ENCODE data around the gene TCF23. TPM values are rescaled to one million over a fixed set of nuclear protein-coding genes. Genes with fewer than 3 reads are reported as not detected.

The TCF23 gene
- total and polyA plus RNA-seq, 2 of the 8 experiments (the other 6 are each of a cell fraction or from before 2014, with no cell fraction given), result 0.02 TPM; not detected in 1

DNA sequence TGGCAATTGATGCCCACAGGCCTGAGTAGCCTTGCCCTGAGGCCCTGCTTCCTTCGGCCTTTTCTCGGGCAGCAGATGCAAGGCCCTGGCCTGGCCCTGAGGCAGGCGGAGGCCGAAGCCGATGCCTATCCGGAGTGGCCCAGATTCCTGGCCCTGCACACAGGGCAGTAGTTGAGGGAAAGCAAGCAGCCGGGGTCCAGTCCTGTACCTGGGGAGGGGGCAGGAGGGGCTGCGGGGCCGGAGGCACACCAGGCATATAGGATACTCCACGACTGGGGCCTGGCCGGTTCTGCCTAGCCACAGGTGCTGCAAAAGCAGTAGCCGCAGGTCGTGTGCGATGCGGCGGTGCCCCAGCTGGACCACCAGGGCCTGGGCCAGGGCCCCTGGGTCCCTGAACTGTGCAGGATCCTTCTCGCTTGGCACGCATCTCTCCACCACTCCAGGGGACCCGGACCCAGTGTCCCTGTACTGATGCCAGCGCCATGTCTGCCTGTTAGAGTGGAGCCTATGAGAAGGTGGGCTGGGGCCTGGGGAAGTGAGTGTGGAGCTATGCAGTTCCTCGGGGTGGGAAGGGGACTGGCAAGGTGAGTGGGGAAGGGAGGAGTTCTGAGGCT, 11.4 kb upstream of the TCF23 start:
- CTCF ChIA-PET (ENCODE audit: partially characterized antibody), result interaction anchor here (0.7 to 3.7 kb wide), 8 partner anchors 13 to 128 kb away, joined by 3 to 11 read pairs (median 4); partner anchors contain the start of gene ABHD1
- TF ChIP-seq ATF3 (IDR thresholded peaks at IDR 0.05; ENCODE audit: insufficient read depth, low read depth, low read length), result no peak
- TF ChIP-seq MAX (IDR thresholded peaks at IDR 0.05), result no peak
- TF ChIP-seq RNF2 (IDR thresholded peaks at IDR 0.05; ENCODE audit: borderline replicate concordance, low read depth, low read length, missing control alignments, poor library complexity, severe bottlenecking), result no peak
- no peak for TF ChIP-seq EGR1 (IDR thresholded peaks at IDR 0.05; ENCODE audit: borderline replicate concordance, low read depth, low read length)
- TF ChIP-seq SP2 (IDR thresholded peaks at IDR 0.05; ENCODE audit: low read length), result no peak
- TF ChIP-seq TEAD4 (IDR thresholded peaks at IDR 0.05; ENCODE audit: low read depth, low read length), result no peak
- TF ChIP-seq RBBP5 (IDR thresholded peaks at IDR 0.05; ENCODE audit: borderline replicate concordance, low read depth, low read length), result no peak
- no peak for TF ChIP-seq BCL11A (IDR thresholded peaks at IDR 0.05; ENCODE audit: low read depth in 2 of 2, low read length in 2 of 2)
- no peak for TF ChIP-seq MAFK (IDR thresholded peaks at IDR 0.05; ENCODE audit: low read depth, low read length)
- TF ChIP-seq KDM5A (IDR thresholded peaks at IDR 0.05; ENCODE audit: low read length), result no peak
- no peak for TF ChIP-seq RAD21 (IDR thresholded peaks at IDR 0.05 in 1 of 2, conservative IDR thresholded peaks at IDR 0.05 in 1 of 2; ENCODE audit: low read depth in 2 of 2, low read length in 2 of 2)
- WGBS, 2 experiments (ENCODE audit: extremely low coverage in 1 of 2, insufficient coverage in 1 of 2, insufficient read length in 1 of 2, insufficient replicate concordance in 2 of 2, low coverage in 1 of 2, low lambda C conversion rate in 2 of 2, missing lambda C conversion rate in 1 of 2), result 95% methylated on average over 21 of the region's 21 CpGs; no CpG with 5 or more reads in 1 of the 2 experiments

More for the DNA sequence above, 11.4 kb upstream of the TCF23 start:
- no peak overlapping the region for H3K23ac ChIP-seq (ENCODE audit: insufficient read length)
- H2AK5ac ChIP-seq (ENCODE audit: low read depth, low read length), result no peak overlapping the region
- peaks cover 0 to 15% of the 10 kb centered on the region in 2 experiments; a peak in 2 of 4 replicates for H3K79me2 ChIP-seq (ENCODE audit: control insufficient read depth in 1 of 2, insufficient read depth in 2 of 2, low read length in 2 of 2)
- no peak overlapping the region for H4K91ac ChIP-seq (replicated peaks; ENCODE audit: insufficient read length, low read length)
- H3K9me3 ChIP-seq (ENCODE audit: insufficient read depth in 2 of 2, low read depth in 1 of 2, low read length in 1 of 2), result no peaks in the 10 kb centered on the region
- H3K36me3 ChIP-seq (ENCODE audit: control insufficient read depth in 2 of 4, insufficient read depth in 4 of 4, low read length in 3 of 4), result no peaks in the 10 kb centered on the region; a peak in 2 of 8 replicates
- no peak overlapping the region for H2BK12ac ChIP-seq (ENCODE audit: low read depth, low read length)
- no peak overlapping the region for H2BK15ac ChIP-seq (ENCODE audit: low read length)
- peak overlapping the region; percentile 71 for H4K8ac ChIP-seq (ENCODE audit: extremely low read depth, insufficient read depth, low read length)
- no peak overlapping the region for H3K14ac ChIP-seq (ENCODE audit: insufficient read length)
- H3K79me1 ChIP-seq (ENCODE audit: low read depth, low read length), result peaks cover 4% of the 10 kb centered on the region
- H3K18ac ChIP-seq (ENCODE audit: extremely low read depth, low read length), result no peak overlapping the region
- H2BK20ac ChIP-seq (ENCODE audit: low read length), result no peak overlapping the region
- peaks cover 5 to 9% of the 10 kb centered on the region in 2 experiments for H4K20me1 ChIP-seq (replicated peaks in 1 of 2; ENCODE audit: control insufficient read depth in 1 of 2, insufficient read depth in 2 of 2, low read length in 2 of 2)
- no peak overlapping the region for H3K4ac ChIP-seq (replicated peaks; ENCODE audit: insufficient read length, low read depth, low read length)
- peaks cover 0 to 4% (median 3%) of the 10 kb centered on the region in 4 experiments; a peak in 5 of 7 replicates for H3K4me1 ChIP-seq (replicated peaks in 1 of 4; ENCODE audit: control insufficient read depth in 3 of 4, insufficient read depth in 4 of 4, low read length in 3 of 4)
- POLR2A ChIA-PET (ENCODE audit: partially characterized antibody), result interaction anchor here (1.2 kb wide), 1 partner anchor 11 kb away, joined by 5 read pairs; the partner anchor contains the start of gene TCF23
- H3K27ac ChIP-seq (ENCODE audit: low read depth, low read length), result no peak overlapping the region
- no peak overlapping the region for H3K56ac ChIP-seq (replicated peaks; ENCODE audit: insufficient read length, low read depth, low read length)
- FAIRE-seq, result no peak
- no peak for DNase-seq (ENCODE audit: low read depth in 1 of 2, low spot score in 2 of 2)
- peaks cover 2% of the 10 kb centered on the region; the same call in 1 of the 2 replicates for H3K23me2 ChIP-seq (ENCODE audit: low read depth, low read length)
- H4K5ac ChIP-seq (ENCODE audit: insufficient read length, low read depth, low read length), result no peak overlapping the region
- H3K27me3 ChIP-seq (replicated peaks in 1 of 4; ENCODE audit: control insufficient read depth in 3 of 4, extremely low read depth in 1 of 4, insufficient read depth in 3 of 4, low read length in 3 of 4), result no peaks in the 10 kb centered on the region
- H2AFZ ChIP-seq (ENCODE audit: low read length), result no peak overlapping the region
- H2BK120ac ChIP-seq (replicated peaks; ENCODE audit: low read depth, low read length), result no peak overlapping the region
- no peak overlapping the region for H3K4me3 ChIP-seq (ENCODE audit: extremely low read depth in 1 of 4, insufficient read depth in 2 of 4, low read depth in 3 of 4, low read length in 4 of 4)
- H3K9ac ChIP-seq (replicated peaks in 1 of 4; ENCODE audit: extremely low read depth in 1 of 4, low read depth in 3 of 4, low read length in 3 of 4), result no peak overlapping the region
- no peak overlapping the region for H2BK5ac ChIP-seq (ENCODE audit: low read depth, low read length)
- no peak overlapping the region for H3K4me2 ChIP-seq (ENCODE audit: insufficient read depth in 1 of 2, low read depth in 2 of 2, low read length in 2 of 2)
